GM23338 (cell line): ENCODE data around the gene C5orf47. TPM values are rescaled to one million over a fixed set of nuclear protein-coding genes. Genes with fewer than 3 reads are reported as not detected.

Experiments
- ATAC-seq: fragments of 200-7000 bp; cut with Tn5 transposase; 3 replicates; pipeline ENCODE4 v1.9.1; 2020
- DNase-seq: peaks from one replicate; pipeline ENCODE4 v3.0.0-alpha.2; 2015; ENCODE audit warnings: low spot score
- H2AFZ ChIP-seq: fragments of 200-600 bp; sonication (generic); 2 replicates; pipeline ENCODE4 v1.8.0; 2016; ENCODE audit warnings: antibody characterized with exemption, mild to moderate bottlenecking, moderate library complexity
- H3F3A ChIP-seq: fragments of 200-600 bp; sonication (generic); replicated peaks from 2 replicates; pipeline ENCODE4 v1.8.0; 2017; ENCODE audit warnings: antibody characterized with exemption, mixed run types, low read depth
- H3K27ac ChIP-seq: fragments of 200-600 bp; sonication (generic); 2 replicates; pipeline ENCODE4 v1.6.1; 2016; ENCODE audit warnings: low read depth
- H3K27me3 ChIP-seq: fragments of 200-600 bp; sonication (generic); 2 replicates; pipeline ENCODE4 v1.8.0; 2016; ENCODE audit warnings: mild to moderate bottlenecking, mixed run types, moderate library complexity; ENCODE audit not compliant: insufficient read depth
- H3K36me3 ChIP-seq: fragments of 200-600 bp; sonication (generic); 2 replicates; pipeline ENCODE4 v1.8.0; 2016; ENCODE audit warnings: mild to moderate bottlenecking; ENCODE audit not compliant: insufficient read depth
- H3K4me1 ChIP-seq: fragments of 200-600 bp; sonication (generic); 2 replicates; pipeline ENCODE4 v1.8.0; 2016; ENCODE audit warnings: mild to moderate bottlenecking, moderate library complexity; ENCODE audit not compliant: insufficient read depth
- H3K4me2 ChIP-seq: fragments of 200-600 bp; sonication (generic); 2 replicates; pipeline ENCODE4 v1.7.1; 2017; ENCODE audit warnings: mixed run types
- H3K4me3 ChIP-seq: fragments of 200-600 bp; sonication (generic); 2 replicates; pipeline ENCODE4 v1.6.1; 2016; ENCODE audit warnings: mixed run types
- H3K79me2 ChIP-seq: fragments of 200-600 bp; sonication (generic); replicated peaks from 2 replicates; pipeline ENCODE4 v1.8.0; 2017; ENCODE audit warnings: mild to moderate bottlenecking; ENCODE audit not compliant: insufficient read depth
- H3K9me2 ChIP-seq: fragments of 200-600 bp; sonication (generic); 2 replicates; pipeline ENCODE4 v1.8.0; 2017; ENCODE audit not compliant: insufficient read depth
- H4K20me1 ChIP-seq: fragments of 200-600 bp; sonication (generic); replicated peaks from 2 replicates; pipeline ENCODE4 v1.8.0; 2017; ENCODE audit warnings: mild to moderate bottlenecking; ENCODE audit not compliant: insufficient read depth
- H3K27ac Mint-ChIP-seq: 2 replicates; pipeline ENCODE4 v1.8.0; 2020; ENCODE audit warnings: inconsistent platforms, mild to moderate bottlenecking, moderate library complexity, mixed read lengths
- H3K27me3 Mint-ChIP-seq: 3 replicates; pipeline ENCODE4 v1.8.0; 2022; ENCODE audit warnings: low read depth, mild to moderate bottlenecking, moderate library complexity, mixed read lengths, inconsistent platforms; ENCODE audit not compliant: insufficient read depth, poor library complexity
- H3K36me3 Mint-ChIP-seq: 3 replicates; pipeline ENCODE4 v1.8.0; 2021; ENCODE audit warnings: low read depth, mild to moderate bottlenecking, inconsistent platforms, moderate library complexity, mixed read lengths
- H3K4me1 Mint-ChIP-seq: 3 replicates; pipeline ENCODE4 v1.8.0; 2020; ENCODE audit warnings: mild to moderate bottlenecking, inconsistent platforms, mixed read lengths
- H3K4me3 Mint-ChIP-seq: 3 replicates; pipeline ENCODE4 v1.8.0; 2021; ENCODE audit warnings: moderate library complexity, mild to moderate bottlenecking, inconsistent platforms, mixed read lengths
- H3K9me3 Mint-ChIP-seq: 3 replicates; pipeline ENCODE4 v1.8.0; 2020; ENCODE audit warnings: moderate library complexity, mild to moderate bottlenecking, inconsistent platforms, mixed read lengths
- CREB1 ChIP-seq: fragments of 250-450 bp; sonication (Bioruptor Pico); IDR thresholded peaks from 2 replicates; pipeline ENCODE4 v1.5.0; 2020; ENCODE audit warnings: low read depth, mild to moderate bottlenecking, moderate library complexity
- EZH2 ChIP-seq: fragments of 200-600 bp; sonication (generic); IDR thresholded peaks from one replicate; pipeline ENCODE4 v1.8.0; 2017; ENCODE audit warnings: antibody characterized with exemption, mild to moderate bottlenecking, low read depth; ENCODE audit not compliant: unreplicated experiment
- EZH2phosphoT487 ChIP-seq: fragments of 200-600 bp; sonication (generic); IDR thresholded peaks from one replicate; pipeline ENCODE4 v1.8.1; 2018; ENCODE audit warnings: antibody characterized with exemption; ENCODE audit not compliant: unreplicated experiment
- NANOG ChIP-seq: IDR thresholded peaks from 2 replicates; pipeline ENCODE4 v1.6.1; 2016; ENCODE audit warnings: antibody characterized with exemption, borderline replicate concordance
- POLR2AphosphoS5 ChIP-seq: IDR thresholded peaks from 2 replicates; pipeline ENCODE4 v1.6.1; 2016; ENCODE audit warnings: antibody characterized with exemption, low read depth
- REST ChIP-seq: IDR thresholded peaks from one replicate; pipeline ENCODE4 v1.6.1; 2018; ENCODE audit warnings: antibody characterized with exemption; ENCODE audit not compliant: unreplicated experiment
- STAT1 ChIP-seq: IDR thresholded peaks from one replicate; pipeline ENCODE4 v1.6.1; 2016; ENCODE audit warnings: antibody characterized with exemption; ENCODE audit not compliant: unreplicated experiment
- ZNF331 ChIP-seq: fragments of 250-450 bp; sonication (Bioruptor Pico); IDR thresholded peaks from 2 replicates; pipeline ENCODE4 v1.5.0; 2020; ENCODE audit warnings: low read depth, mild to moderate bottlenecking, moderate library complexity
- ZNF462 ChIP-seq: fragments of 250-450 bp; sonication (Bioruptor Pico); IDR thresholded peaks from 2 replicates; pipeline ENCODE4 v1.5.0; 2020; ENCODE audit warnings: mild to moderate bottlenecking, moderate library complexity
- polyA plus RNA-seq: library from polyadenylated mRNA; unstranded; fragments of >200 nt; fragmentation: Nextera tagmentation; extraction: Ambion mirVana; gene quantifications from 2 replicates; pipeline ENCODE4 v1.2.1, GENCODE V29; 2016
- total RNA-seq: library from RNA; depleted of rRNA; stranded (reverse); fragments of >200 nt; shearing (Covaris generic); gene quantifications from 2 replicates; pipeline ENCODE4 v1.2.3, GENCODE V29; 2014
- TF ChIP-seq, protein P1 (sequence below), 2 experiments: fragments of 200-600 bp in 1 of 2; sonication (generic) in 1 of 2; conservative IDR thresholded peaks; 2 replicates each; pipeline versions ENCODE4 v1.5.1 to v1.6.1; 2016 to 2017; ENCODE audit warnings: antibody characterized with exemption in 2 of 2, low read depth in 2 of 2, mild to moderate bottlenecking in 2 of 2, moderate library complexity in 1 of 2
- TF ChIP-seq, protein P2 (sequence below): IDR thresholded peaks from 2 replicates; pipeline ENCODE4 v1.6.1; 2016; ENCODE audit warnings: antibody characterized with exemption

C5orf47 gene
- total and polyA plus RNA-seq, 2 experiments from 2014 or later: 0.63 to 1.1 TPM

GRCh38 chr5:173997331-173997730 is 8.4 kb downstream of the C5orf47 start:
- Histone ChIP-seq H3K9me2 (no peaks in the 10 kb centered on the region), H4K20me1 (no peaks in the 10 kb centered on the region), H3K4me1 (no peaks in the 10 kb centered on the region), H3K27me3 (no peaks in the 10 kb centered on the region), H3K36me3 (no peaks in the 10 kb centered on the region), H3K79me2 (no peaks in the 10 kb centered on the region), H3F3A (no peaks in the 10 kb centered on the region), H3K4me3 (no peak overlapping the region), H3K4me2 (no peak overlapping the region), H3K27ac (no peak overlapping the region), H2AFZ (no peak overlapping the region)
- no peaks in the 10 kb centered on the region for H3K36me3 Mint-ChIP-seq
- H3K27me3 Mint-ChIP-seq: peaks cover 6% of the 10 kb centered on the region
- no peak for TF ChIP-seq NANOG
- TF ChIP-seq, protein P1, sequence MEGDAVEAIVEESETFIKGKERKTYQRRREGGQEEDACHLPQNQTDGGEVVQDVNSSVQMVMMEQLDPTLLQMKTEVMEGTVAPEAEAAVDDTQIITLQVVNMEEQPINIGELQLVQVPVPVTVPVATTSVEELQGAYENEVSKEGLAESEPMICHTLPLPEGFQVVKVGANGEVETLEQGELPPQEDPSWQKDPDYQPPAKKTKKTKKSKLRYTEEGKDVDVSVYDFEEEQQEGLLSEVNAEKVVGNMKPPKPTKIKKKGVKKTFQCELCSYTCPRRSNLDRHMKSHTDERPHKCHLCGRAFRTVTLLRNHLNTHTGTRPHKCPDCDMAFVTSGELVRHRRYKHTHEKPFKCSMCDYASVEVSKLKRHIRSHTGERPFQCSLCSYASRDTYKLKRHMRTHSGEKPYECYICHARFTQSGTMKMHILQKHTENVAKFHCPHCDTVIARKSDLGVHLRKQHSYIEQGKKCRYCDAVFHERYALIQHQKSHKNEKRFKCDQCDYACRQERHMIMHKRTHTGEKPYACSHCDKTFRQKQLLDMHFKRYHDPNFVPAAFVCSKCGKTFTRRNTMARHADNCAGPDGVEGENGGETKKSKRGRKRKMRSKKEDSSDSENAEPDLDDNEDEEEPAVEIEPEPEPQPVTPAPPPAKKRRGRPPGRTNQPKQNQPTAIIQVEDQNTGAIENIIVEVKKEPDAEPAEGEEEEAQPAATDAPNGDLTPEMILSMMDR (conservative IDR thresholded peaks at IDR 0.05; ENCODE audit: low read depth in 2 of 2): no peak
- no peak for TF ChIP-seq REST
- no peak for TF ChIP-seq STAT1
- no peak for TF ChIP-seq EZH2phosphoT487
- TF ChIP-seq EZH2: no peak
- TF ChIP-seq, protein P2, sequence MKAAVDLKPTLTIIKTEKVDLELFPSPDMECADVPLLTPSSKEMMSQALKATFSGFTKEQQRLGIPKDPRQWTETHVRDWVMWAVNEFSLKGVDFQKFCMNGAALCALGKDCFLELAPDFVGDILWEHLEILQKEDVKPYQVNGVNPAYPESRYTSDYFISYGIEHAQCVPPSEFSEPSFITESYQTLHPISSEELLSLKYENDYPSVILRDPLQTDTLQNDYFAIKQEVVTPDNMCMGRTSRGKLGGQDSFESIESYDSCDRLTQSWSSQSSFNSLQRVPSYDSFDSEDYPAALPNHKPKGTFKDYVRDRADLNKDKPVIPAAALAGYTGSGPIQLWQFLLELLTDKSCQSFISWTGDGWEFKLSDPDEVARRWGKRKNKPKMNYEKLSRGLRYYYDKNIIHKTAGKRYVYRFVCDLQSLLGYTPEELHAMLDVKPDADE: no peak
- TF ChIP-seq POLR2AphosphoS5: no peak
- no peak for TF ChIP-seq CREB1 (CRISPR knock-in tag)
- no peak for ATAC-seq
- no peaks in the 10 kb centered on the region for H3K4me1 Mint-ChIP-seq
- no peak for DNase-seq
- no peak overlapping the region for H3K4me3 Mint-ChIP-seq
- no peaks in the 10 kb centered on the region for H3K9me3 Mint-ChIP-seq
- no peak overlapping the region for H3K27ac Mint-ChIP-seq

GRCh38 chr5:173998531-173998930 is 9.6 kb downstream of the C5orf47 start:
- Histone ChIP-seq H3K27ac (no peak overlapping the region), H3K4me2 (no peak overlapping the region), H3K9me2 (no peaks in the 10 kb centered on the region), H2AFZ (no peak overlapping the region), H4K20me1 (no peaks in the 10 kb centered on the region), H3F3A (no peaks in the 10 kb centered on the region), H3K4me3 (no peak overlapping the region), H3K4me1 (no peaks in the 10 kb centered on the region), H3K79me2 (no peaks in the 10 kb centered on the region), H3K27me3 (no peaks in the 10 kb centered on the region), H3K36me3 (no peaks in the 10 kb centered on the region)
- DNase-seq (no peak), ATAC-seq (no peak)
- no peak overlapping the region for H3K4me3 Mint-ChIP-seq
- H3K27me3 Mint-ChIP-seq: peaks cover 6% of the 10 kb centered on the region
- no peaks in the 10 kb centered on the region for H3K9me3 Mint-ChIP-seq
- no peak overlapping the region for H3K27ac Mint-ChIP-seq
- no peaks in the 10 kb centered on the region for H3K36me3 Mint-ChIP-seq
- no peaks in the 10 kb centered on the region for H3K4me1 Mint-ChIP-seq
- no peak for TF ChIP-seq ZNF331 (CRISPR knock-in tag)
- TF ChIP-seq ZNF462 (CRISPR knock-in tag): no peak
